ENCODE results near the gene PTEN.
"Not testable (repeated sequence)": the region's sequence is repeated elsewhere in the genome, so short reads cannot be mapped to it uniquely, and the experiment has no call there.

Gene PTEN

GRCh38 chr10:87873656-87874055, 10.2 kb downstream of the PTEN start:
- no peak for DNase-seq

- no peak for DNase-seq
Measured at GRCh38 chr10:87875929-87876571, 12.6 kb downstream of the PTEN start.

DNA sequence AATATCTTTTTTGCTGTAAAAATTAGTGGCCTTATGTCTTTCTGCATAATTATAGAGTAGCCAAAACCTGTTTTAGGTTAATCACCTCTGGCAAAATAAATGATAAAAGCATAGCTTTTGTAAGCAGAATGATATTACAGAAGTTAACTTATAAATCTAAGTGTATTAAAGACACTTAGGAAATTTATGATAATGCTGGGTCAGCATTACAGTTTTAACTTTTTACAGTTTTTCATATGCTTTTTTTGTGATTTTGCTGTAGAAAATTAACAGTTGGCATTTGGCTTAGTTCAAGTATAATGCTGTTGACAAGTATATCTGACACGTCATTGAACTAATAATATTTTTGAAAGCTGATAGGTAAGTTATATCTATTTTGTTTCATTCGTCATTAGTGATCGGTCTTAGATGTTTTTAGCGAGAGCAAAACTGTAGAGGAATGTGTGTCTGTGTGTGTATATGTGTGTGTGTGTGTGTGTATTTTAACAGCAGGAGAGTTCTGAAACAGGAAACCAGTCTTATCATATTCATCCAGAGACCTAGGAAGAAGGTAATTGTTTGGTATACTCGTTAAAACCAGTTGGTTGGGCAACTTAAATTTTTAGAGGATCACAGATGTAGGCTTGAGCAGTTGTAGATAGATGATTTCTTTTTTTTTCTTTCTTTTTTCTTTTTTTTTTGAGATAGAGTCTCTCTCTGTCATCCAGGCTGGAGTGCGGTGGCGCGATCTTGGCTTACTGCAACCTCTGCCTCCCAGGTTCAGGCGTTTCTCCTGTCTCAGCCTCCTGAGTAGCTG, 15.4 kb downstream of the PTEN start:
- no peak for DNase-seq

DNA sequence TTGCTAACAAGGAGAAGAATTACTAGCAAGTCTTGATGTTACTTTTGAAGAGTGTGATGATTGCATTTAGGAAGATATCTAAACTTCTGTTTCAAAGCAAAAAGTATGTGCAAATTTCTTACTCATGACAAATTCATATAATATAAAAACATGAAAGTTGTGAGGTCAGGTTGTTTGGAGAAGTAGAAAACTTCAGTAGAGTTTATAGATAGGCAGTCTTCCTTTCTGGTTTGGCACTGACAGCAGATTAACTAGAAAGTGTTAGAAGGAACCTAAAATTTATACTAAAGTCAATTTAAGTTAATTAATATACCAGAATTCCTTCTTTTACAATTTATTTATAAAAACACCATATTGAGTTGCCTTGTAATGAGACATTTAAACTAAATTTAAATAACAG, 16.9 kb downstream of the PTEN start:
- DNase-seq = no peak

DNA sequence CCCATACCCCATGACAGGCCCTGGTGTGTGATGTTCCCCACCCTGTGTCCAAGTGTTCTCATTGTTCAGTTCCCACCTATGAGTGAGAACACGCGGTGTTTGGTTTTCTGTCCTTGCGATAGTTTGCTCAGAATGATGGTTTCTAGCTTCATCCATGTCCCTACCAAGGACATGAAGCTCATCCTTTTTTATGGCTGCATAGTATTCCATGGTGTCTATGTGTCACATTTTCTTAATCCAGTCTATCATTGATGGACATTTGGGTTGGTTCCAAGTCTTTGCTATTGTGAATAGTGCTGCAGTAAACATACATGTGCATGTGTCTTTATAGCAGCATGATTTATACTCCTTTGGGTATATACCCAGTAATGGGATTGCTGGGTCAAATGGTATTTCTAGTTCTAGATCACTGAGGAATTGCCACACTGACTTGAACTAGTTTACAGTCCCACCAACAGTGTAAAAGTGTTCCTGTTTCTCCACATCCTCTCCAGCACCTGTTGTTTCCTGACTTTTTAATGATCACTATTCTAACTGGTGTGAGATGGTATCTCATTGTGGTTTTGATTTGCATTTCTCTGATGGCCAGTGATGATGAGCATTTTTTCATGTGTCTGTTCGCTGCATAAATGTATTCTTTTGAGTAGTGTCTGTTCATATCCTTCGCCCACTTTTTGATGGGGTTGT, 18.1 kb downstream of the PTEN start:
- not testable (repeated sequence) for DNase-seq

GRCh38 chr10:87882555-87883294, 19.3 kb downstream of the PTEN start:
- no peak for DNase-seq

DNA sequence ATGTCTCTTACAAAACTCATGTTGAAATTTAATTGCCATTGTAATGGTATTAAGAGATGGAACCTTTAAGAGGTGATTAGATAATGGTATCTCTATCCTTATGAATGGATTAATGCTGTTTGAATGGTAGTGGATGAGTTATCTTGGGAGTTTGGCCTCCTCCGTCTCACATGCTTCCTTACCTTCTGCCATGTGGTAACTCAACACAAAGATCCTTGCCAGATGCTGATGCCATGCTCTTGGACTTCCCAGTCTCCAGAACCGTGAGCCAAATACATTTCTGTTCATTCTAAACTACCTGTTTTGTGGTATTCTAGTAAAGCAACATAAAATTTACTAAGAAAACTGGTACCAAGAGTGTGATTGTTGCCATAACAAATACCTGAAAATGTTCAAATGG, 23.2 kb downstream of the PTEN start:
- DNase-seq = no peak

- DNase-seq = no peak
Measured at GRCh38 chr10:87887146-87887545, 23.7 kb downstream of the PTEN start.

GRCh38 chr10:87887548-87888289, 24.3 kb downstream of the PTEN start:
- no peak for DNase-seq

- DNase-seq = no peak
Measured at GRCh38 chr10:87895430-87895829, 32.0 kb downstream of the PTEN start.

GRCh38 chr10:87896216-87896615, 32.8 kb downstream of the PTEN start:
- DNase-seq = no peak

GRCh38 chr10:87897957-87898356, 34.5 kb downstream of the PTEN start:
- not testable (repeated sequence) for DNase-seq

DNA sequence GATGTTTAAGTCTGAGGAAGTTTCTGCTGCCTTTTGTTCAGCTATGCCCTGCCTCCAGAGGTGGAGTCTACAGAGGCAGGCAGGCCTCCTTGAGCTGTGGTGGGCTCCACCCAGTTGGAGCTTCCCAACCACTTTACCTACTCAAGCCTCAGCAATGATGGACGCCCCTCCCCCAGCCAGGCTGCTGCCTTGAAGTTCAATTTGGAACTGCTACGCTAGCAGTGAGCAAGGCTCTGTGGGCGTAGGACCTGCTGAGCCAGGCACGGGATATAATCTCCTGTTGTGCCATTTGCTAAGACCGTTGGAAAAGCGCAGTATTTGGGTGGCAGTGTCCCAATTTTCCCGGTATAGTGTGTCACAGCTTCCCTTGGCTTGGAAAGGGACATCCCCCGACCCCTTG, 40.0 kb downstream of the PTEN start:
- not testable (repeated sequence) for DNase-seq

- no peak for DNase-seq
Measured at GRCh38 chr10:87913156-87913921, 49.9 kb downstream of the PTEN start.

- no peak for DNase-seq
Measured at GRCh38 chr10:87915406-87915805, 52.0 kb downstream of the PTEN start.

DNA sequence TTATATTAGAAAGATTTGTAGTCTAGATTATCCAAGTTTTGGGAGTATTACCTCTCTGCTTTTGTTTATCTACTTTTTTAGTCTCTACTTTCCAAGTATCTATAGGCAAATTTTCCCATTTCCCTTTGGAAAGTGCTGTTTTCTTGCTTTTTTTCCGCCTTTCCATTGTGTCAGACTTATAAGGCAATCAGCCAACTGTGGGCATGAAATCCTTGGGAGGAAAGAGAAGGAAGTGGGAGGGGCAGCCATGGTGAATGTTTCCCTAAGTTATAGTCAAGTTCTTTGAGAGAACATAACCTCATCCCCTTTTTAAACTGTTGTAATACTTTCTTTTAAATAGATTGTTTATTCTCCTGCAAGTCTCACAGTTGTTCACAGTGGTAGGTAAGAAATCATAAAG, 52.6 kb downstream of the PTEN start:
- no peak for DNase-seq

DNA sequence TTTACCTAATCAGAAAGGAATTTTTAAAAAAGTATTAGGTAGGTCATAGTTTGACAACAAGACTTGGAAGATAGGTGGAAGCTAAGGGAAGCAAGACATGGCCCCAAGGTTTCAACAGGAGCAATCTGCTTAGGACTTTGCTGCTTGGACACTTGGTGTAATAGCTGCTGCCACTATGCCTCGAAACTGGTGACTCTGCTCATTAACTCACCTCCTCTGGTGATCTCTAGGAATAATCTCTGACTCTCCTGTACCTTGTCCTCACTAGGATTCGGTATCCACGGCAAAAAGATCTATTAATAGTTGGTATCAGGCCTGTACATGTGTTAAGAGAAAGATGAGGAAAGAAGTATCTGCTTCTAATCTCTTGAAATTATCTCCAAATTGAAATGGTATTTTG, 53.1 kb downstream of the PTEN start:
- DNase-seq = no peak

- DNase-seq = no peak
Measured at GRCh38 chr10:87918254-87918859, 54.9 kb downstream of the PTEN start.

DNA sequence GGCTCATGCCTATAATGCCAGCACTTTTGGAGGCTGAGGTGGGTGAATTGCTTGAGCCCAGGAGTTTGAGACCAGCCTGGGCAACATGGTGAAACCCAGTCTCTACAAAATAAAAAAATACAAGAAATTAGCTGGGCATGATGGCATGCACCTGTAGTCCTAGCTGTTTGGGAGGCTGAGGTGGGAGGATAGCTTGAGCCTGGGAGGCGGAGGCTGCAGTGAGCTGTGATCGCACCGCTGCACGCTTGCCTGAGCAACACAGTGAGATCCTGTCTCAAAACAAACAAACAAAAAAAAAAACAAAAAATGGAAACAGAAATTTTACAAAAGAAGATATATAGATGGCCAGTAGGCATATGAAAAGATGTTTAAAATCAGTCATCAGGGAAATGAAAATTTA, 57.1 kb downstream of the PTEN start:
- no peak for DNase-seq

DNA sequence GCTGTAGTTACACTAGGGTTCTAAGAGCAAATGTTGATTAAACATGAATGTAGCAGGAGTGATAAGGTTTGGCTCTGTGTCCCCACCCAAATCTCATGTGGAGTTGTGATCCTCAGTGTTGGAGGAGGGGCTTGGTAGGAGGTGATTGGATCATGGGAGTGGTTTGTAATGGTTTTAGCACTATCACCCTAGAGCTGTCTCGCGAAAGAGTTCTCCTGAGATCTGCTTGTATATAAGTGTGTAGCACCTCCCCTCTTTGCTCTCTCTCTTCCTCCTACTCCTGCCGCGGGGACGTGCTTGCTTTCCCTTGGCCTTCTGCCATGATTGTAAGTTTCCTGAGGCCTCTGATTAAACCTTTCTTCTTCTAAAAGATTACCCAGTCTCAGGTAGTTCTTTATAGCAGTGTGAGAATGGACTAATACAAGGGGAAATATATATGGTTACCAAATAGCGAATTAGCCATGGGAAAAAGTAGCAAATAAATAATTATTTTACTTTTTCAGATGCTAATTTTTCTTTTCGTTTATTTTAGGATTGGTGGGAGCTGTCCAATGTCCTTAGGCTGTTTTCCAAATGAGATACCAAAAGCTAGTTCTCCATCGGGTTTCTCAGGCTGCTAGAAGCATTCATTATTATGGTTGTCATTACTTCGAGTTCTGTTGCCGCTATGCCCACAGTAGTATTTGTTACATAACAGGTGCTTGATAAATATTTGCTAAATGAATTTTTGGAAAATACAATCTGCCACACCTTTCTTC, 58.7 kb downstream of the PTEN start:
- DNase-seq = no peak

DNA sequence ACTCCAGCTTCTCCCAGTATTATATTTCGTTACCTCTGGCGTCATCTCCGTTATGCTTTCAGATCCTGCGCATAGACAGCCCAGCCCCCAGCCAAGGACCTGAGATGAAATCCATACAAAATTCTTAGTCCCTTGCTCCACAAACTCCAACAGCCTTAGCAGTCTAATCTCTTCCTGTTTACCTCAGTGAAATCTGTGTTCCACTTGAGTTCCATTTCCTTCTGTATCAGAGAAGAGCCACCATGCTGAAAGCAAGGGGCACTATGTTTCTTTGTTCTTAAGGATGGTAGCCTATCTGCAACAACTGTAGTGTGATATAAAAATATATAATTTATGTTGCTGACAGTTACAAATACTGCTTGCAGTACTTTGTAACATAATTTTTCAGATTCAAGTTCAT, 59.8 kb downstream of the PTEN start:
- no peak for DNase-seq

Data from activated effector memory CD4-positive, alpha-beta T cell treated with Interleukin-2 at 50 U/mL for 16 hours (primary cell).